Measurements from ENCODE around the gene FUT3. TPM values are rescaled to one million over a fixed set of nuclear protein-coding genes. Genes with fewer than 3 reads are reported as not detected.

Gene FUT3
- total RNA-seq, 1 donor, result not detected

- no peak for DNase-seq (ENCODE audit: low read depth)
- TF ChIP-seq, protein P1, sequence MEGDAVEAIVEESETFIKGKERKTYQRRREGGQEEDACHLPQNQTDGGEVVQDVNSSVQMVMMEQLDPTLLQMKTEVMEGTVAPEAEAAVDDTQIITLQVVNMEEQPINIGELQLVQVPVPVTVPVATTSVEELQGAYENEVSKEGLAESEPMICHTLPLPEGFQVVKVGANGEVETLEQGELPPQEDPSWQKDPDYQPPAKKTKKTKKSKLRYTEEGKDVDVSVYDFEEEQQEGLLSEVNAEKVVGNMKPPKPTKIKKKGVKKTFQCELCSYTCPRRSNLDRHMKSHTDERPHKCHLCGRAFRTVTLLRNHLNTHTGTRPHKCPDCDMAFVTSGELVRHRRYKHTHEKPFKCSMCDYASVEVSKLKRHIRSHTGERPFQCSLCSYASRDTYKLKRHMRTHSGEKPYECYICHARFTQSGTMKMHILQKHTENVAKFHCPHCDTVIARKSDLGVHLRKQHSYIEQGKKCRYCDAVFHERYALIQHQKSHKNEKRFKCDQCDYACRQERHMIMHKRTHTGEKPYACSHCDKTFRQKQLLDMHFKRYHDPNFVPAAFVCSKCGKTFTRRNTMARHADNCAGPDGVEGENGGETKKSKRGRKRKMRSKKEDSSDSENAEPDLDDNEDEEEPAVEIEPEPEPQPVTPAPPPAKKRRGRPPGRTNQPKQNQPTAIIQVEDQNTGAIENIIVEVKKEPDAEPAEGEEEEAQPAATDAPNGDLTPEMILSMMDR (IDR thresholded peaks at IDR 0.05; ENCODE audit: insufficient read depth, low read length), result no peak
- no peak overlapping the region for H3K4me3 ChIP-seq (ENCODE audit: low read depth, low read length)
Observed at GRCh38 chr19:5798244-5798643, 53.0 kb downstream of the FUT3 start.

DNA sequence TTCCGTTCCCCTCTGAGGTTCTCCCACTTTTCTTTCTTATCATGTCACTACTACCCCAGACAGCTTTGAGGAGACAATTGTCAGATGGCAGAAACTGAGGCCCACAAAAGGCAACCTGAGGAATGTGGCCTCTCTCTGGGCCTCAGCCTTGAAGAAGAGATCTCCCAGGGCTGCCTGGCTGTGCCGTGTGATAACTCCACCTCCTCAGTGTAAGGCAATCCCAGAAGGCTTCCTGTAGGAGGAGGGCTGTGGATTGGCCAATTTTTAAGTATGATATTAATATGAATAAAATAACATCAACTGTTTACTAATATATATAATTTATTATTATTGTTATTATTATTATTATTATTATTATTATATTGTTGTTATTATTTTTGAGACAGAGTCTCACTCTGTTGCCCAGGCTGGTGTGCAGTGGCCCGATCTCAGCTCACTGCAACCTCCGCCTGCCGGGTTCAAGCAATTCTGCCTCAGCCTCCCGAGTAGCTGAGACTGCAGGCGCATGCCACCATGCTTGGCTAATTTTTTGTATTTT is 55.8 kb downstream of the FUT3 start:
- no peak overlapping the region for H3K4me3 ChIP-seq (ENCODE audit: low read depth, low read length)
- TF ChIP-seq, protein P1 (IDR thresholded peaks at IDR 0.05; ENCODE audit: insufficient read depth, low read length), result no peak
- DNase-seq (ENCODE audit: low read depth), result no peak

- TF ChIP-seq, protein P1 (IDR thresholded peaks at IDR 0.05; ENCODE audit: insufficient read depth, low read length), result no peak
- no peak for DNase-seq (ENCODE audit: low read depth)
- no peak overlapping the region for H3K4me3 ChIP-seq (ENCODE audit: low read depth, low read length)
Observed at GRCh38 chr19:5793188-5793587, 58.1 kb downstream of the FUT3 start.

Other genes starting within 250 kb of the FUT3 start
- gene SAFB2, start 228.7 kb downstream of the FUT3 start, total RNA-seq (ENCODE audit: low replicate concordance), result 36.7 and 39.9 TPM in 2 replicates
- gene SAFB, start 228.4 kb downstream of the FUT3 start, total RNA-seq (ENCODE audit: low replicate concordance), result 43.5 and 92.9 TPM in 2 replicates
- 15.4 and 31.1 TPM in 2 replicates for gene MICOS13, start 170.9 kb downstream of the FUT3 start, total RNA-seq (ENCODE audit: low replicate concordance)
- gene HSD11B1L, start 170.4 kb downstream of the FUT3 start, total RNA-seq (ENCODE audit: low replicate concordance), result 10.8 and 17.2 TPM in 2 replicates
- gene RPL36, start 161.2 kb downstream of the FUT3 start, total RNA-seq (ENCODE audit: low replicate concordance), result 87.7 and 296 TPM in 2 replicates
- gene LONP1, start 131.3 kb downstream of the FUT3 start, total RNA-seq (ENCODE audit: low replicate concordance), result 80.3 and 130 TPM in 2 replicates
- not detected in 2 replicates for gene CATSPERD, start 130.8 kb downstream of the FUT3 start, total RNA-seq (ENCODE audit: low replicate concordance)
- 0.09 and 1.1 TPM in 2 replicates for gene PRR22, start 66.7 kb downstream of the FUT3 start, total RNA-seq (ENCODE audit: low replicate concordance)
- 16.9 and 82.9 TPM in 2 replicates for gene DUS3L, start 60.3 kb downstream of the FUT3 start, total RNA-seq (ENCODE audit: low replicate concordance)
- gene NRTN, start 46.4 kb downstream of the FUT3 start, total RNA-seq (ENCODE audit: low replicate concordance), result 0.09 TPM in 1 of 2 replicates, not detected in the other
- not detected in 2 replicates for gene FUT6, start 11.7 kb downstream of the FUT3 start, total RNA-seq (ENCODE audit: low replicate concordance)
- gene FUT5, start 19.1 kb upstream of the FUT3 start, total RNA-seq (ENCODE audit: low replicate concordance), result not detected in 2 replicates
- 172 and 261 TPM in 2 replicates for gene NDUFA11, start 52.3 kb upstream of the FUT3 start, total RNA-seq (ENCODE audit: low replicate concordance)
- 3.2 and 5.6 TPM in 2 replicates for gene VMAC, start 53.4 kb upstream of the FUT3 start, total RNA-seq (ENCODE audit: low replicate concordance)
- gene CAPS, start 62.8 kb upstream of the FUT3 start, total RNA-seq (ENCODE audit: low replicate concordance), result 3.5 and 8.5 TPM in 2 replicates
- 41.4 and 58.0 TPM in 2 replicates for gene RANBP3, start 126.7 kb upstream of the FUT3 start, total RNA-seq (ENCODE audit: low replicate concordance)